Measurements from ENCODE around the gene SCGB1A1.

Gene SCGB1A1

GRCh38 chr11:62398011-62398994 lies 20.5 kb upstream of the SCGB1A1 start:
- DNase-seq (ENCODE audit: low spot score): no peak

- no peak for DNase-seq (ENCODE audit: low spot score)
Observed at GRCh38 chr11:62399172-62399877, 19.5 kb upstream of the SCGB1A1 start.

- DNase-seq (ENCODE audit: low spot score): no peak
Observed at GRCh38 chr11:62399878-62400266, 19.0 kb upstream of the SCGB1A1 start.

- DNase-seq (ENCODE audit: low spot score): no peak
Observed at GRCh38 chr11:62400281-62400680, 18.6 kb upstream of the SCGB1A1 start.

GRCh38 chr11:62400760-62401159 lies 18.1 kb upstream of the SCGB1A1 start:
- no peak for DNase-seq (ENCODE audit: low spot score)

GRCh38 chr11:62401356-62401755 lies 17.5 kb upstream of the SCGB1A1 start:
- no peak for DNase-seq (ENCODE audit: low spot score)

- no peak for DNase-seq (ENCODE audit: low spot score)
Observed at GRCh38 chr11:62401811-62402210, 17.0 kb upstream of the SCGB1A1 start.

GRCh38 chr11:62402226-62402959 lies 16.4 kb upstream of the SCGB1A1 start:
- DNase-seq (ENCODE audit: low spot score): no peak

GRCh38 chr11:62402960-62403730 lies 15.7 kb upstream of the SCGB1A1 start:
- DNase-seq (ENCODE audit: low spot score): no peak

GRCh38 chr11:62404435-62404834 lies 14.4 kb upstream of the SCGB1A1 start:
- DNase-seq (ENCODE audit: low spot score): no peak

- DNase-seq (ENCODE audit: low spot score): no peak
Observed at GRCh38 chr11:62404901-62405300, 13.9 kb upstream of the SCGB1A1 start.

GRCh38 chr11:62406034-62406433 lies 12.8 kb upstream of the SCGB1A1 start:
- no peak for DNase-seq (ENCODE audit: low spot score)

GRCh38 chr11:62409831-62410230 lies 9.0 kb upstream of the SCGB1A1 start:
- no peak for DNase-seq (ENCODE audit: low spot score)

- DNase-seq (ENCODE audit: low spot score): no peak
Observed at GRCh38 chr11:62410972-62411371, 7.9 kb upstream of the SCGB1A1 start.

GRCh38 chr11:62411524-62411923 lies 7.3 kb upstream of the SCGB1A1 start:
- no peak for DNase-seq (ENCODE audit: low spot score)

GRCh38 chr11:62413060-62413696 lies 5.7 kb upstream of the SCGB1A1 start:
- no peak for DNase-seq (ENCODE audit: low spot score)

GRCh38 chr11:62416596-62416995 lies 2.2 kb upstream of the SCGB1A1 start:
- no peak for DNase-seq (ENCODE audit: low spot score)

GRCh38 chr11:62418136-62418535 lies 697 bp upstream of the SCGB1A1 start:
- DNase-seq (ENCODE audit: low spot score): no peak

GRCh38 chr11:62419314-62419929 lies 589 bp downstream of the SCGB1A1 start:
- DNase-seq (ENCODE audit: low spot score): no peak

- no peak for DNase-seq (ENCODE audit: low spot score)
Observed at GRCh38 chr11:62419943-62420342, 1.1 kb downstream of the SCGB1A1 start.

GRCh38 chr11:62420882-62421281 lies 2.0 kb downstream of the SCGB1A1 start:
- no peak for DNase-seq (ENCODE audit: low spot score)
